C4-2B (cell line): ENCODE data around the gene SENP5.
"Not testable (repeated sequence)": the region's sequence is repeated elsewhere in the genome, so short reads cannot be mapped to it uniquely, and the experiment has no call there.

Source experiments
- H3K27ac ChIP-seq: fragments of 450-650 bp; 2 replicates; pipeline ENCODE4 v1.5.1; 2017
- CTCF ChIP-seq: fragments of 450-650 bp; conservative IDR thresholded peaks from 2 replicates; pipeline ENCODE4 v1.5.1; 2017; ENCODE audit warnings: mild to moderate bottlenecking
- ZFX ChIP-seq: fragments of 450-650 bp; IDR thresholded peaks from 2 replicates; pipeline ENCODE4 v1.6.1; 2017

SENP5 gene, protein sequence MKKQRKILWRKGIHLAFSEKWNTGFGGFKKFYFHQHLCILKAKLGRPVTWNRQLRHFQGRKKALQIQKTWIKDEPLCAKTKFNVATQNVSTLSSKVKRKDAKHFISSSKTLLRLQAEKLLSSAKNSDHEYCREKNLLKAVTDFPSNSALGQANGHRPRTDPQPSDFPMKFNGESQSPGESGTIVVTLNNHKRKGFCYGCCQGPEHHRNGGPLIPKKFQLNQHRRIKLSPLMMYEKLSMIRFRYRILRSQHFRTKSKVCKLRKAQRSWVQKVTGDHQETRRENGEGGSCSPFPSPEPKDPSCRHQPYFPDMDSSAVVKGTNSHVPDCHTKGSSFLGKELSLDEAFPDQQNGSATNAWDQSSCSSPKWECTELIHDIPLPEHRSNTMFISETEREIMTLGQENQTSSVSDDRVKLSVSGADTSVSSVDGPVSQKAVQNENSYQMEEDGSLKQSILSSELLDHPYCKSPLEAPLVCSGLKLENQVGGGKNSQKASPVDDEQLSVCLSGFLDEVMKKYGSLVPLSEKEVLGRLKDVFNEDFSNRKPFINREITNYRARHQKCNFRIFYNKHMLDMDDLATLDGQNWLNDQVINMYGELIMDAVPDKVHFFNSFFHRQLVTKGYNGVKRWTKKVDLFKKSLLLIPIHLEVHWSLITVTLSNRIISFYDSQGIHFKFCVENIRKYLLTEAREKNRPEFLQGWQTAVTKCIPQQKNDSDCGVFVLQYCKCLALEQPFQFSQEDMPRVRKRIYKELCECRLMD

DNA sequence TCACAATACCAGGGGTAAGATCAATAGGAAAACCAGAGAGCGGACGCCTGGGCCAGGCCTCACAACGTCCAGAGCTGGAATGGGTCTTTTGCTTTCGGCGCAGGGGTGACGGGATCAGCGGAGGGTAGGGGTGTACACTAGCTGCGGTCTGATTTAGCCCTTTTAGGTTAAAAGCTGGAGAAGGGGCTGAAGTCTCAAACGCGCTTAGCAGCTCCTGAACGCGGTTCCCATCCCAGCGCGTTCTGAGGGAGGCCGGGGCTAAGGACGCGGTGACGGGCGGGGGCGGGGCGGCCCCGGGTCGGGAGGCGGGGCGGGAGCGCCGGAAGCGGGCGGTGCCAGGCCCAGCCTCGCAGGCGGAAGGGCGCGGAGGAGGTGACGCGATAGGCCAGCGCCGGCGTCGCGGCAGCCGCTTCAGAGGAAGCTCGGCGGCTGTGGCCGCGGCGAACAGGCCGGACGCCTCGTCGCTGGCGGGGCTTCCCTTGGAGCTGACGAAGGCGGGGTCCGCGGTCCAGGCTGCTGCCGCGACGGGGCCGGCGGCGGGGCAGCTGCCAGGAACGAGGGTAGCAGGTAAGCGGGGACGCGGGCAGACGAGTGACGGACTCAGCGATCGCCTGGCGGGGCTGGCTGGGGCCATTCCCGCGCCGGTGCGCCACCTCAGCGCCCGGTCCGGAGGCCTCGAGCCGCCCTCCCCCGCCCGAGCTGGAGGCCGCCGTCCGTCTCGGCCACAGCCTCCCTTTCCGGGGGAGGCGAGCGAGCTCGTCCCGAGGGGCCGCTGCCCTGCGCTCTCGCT is at the start of gene SENP5:
SENP5 (plus strand) TSS at position 414 of the 790 bp plus-strand sequence. CDS start 17,262 bp downstream, outside the sequence.
- peak within 1 kb of the TSS; percentile 87 for H3K27ac ChIP-seq
- TF ChIP-seq CTCF (no peak), ZFX (peak; percentile 96)

GRCh38 chr3:196821806-196822355 is 45.8 kb upstream of the SENP5 start:
- TF ChIP-seq CTCF (no peak), ZFX (no peak)
- no peak overlapping the region for H3K27ac ChIP-seq

DNA sequence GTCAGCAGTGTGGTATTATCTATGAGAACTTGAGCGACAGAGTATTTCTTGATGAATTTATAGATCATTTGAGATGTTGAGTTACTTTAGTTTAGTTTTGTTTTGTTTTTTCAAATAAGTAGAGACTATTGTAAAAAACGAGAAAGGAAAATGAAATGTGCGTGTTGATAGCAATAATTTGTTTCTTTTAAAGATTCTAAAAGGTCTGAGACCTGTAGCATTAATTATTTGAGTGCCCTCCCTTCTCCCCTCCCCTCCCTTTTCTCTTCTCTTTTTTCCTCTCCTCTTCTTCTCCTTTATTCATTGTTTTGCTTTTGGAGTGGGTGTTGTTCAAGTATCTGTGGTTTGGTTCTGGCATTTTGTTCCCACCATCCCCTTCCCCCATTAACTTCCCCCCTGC is 38.1 kb upstream of the SENP5 start:
- H3K27ac ChIP-seq: not testable (repeated sequence)

DNA sequence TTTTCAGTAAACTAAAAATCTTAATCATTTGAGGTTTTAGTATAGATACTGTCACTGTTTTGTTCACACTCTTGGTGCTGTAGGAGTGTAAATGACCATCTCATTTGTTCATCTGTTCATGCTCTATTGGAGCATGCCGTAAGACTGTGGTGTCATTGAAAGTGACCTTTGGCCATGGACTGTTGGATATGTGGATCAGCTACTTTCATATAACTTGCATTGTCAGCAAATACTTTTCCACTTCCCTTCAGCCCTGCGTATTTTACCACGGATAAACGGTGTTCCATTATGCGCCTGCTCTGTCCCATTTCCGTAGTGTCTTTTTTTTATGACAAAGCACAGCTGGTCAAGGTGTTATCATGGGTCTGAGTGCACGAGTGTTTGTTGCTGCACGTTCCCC is 32.6 kb upstream of the SENP5 start:
- H3K27ac ChIP-seq: no peak overlapping the region
- TF ChIP-seq CTCF (no peak), ZFX (no peak)

- H3K27ac ChIP-seq: not testable (repeated sequence)
Measured at GRCh38 chr3:196836626-196837025, 31.1 kb upstream of the SENP5 start.

- no peak overlapping the region for H3K27ac ChIP-seq
Measured at GRCh38 chr3:196837819-196838420, 29.8 kb upstream of the SENP5 start.

DNA sequence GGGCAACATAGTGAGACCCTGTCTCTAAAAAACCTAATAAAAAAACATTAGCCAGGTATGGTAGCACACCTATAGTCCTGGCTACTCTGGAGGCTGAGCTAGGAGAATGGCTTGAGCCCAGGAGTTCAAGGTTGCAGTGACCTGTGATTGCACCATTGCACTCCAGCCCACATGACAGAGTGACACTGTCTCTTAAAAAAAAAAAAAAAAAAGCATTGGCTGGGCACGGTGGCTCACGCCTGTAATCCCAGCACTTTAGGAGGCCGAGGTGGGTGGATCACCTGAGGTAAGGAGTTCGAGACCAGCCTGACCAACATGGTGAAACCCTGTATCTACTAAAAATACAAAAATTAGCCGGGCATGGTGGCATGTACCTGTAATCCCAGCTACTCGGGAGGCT is 28.4 kb upstream of the SENP5 start:
- H3K27ac ChIP-seq: not testable (repeated sequence)

More at GRCh38 chr3:196837819-196838420, 29.8 kb upstream of the SENP5 start:
- TF ChIP-seq CTCF: peak; percentile 88
- TF ChIP-seq ZFX: no peak

- TF ChIP-seq CTCF (no peak), ZFX (no peak)
- no peak overlapping the region for H3K27ac ChIP-seq
Measured at GRCh38 chr3:196842567-196843434, 24.9 kb upstream of the SENP5 start.
